ENCODE measurements around the gene TENM4. TPM values are rescaled to one million over a fixed set of nuclear protein-coding genes. Genes with fewer than 3 reads are reported as not detected.

Gene TENM4
- total and polyA plus RNA-seq, 10 of the 15 experiments (the other 5 are each of a cell fraction or from before 2014, with no cell fraction given): 0.03 to 0.12 (median 0.06) TPM; not detected in 7

GRCh38 chr11:78642979-78643675, 797.7 kb downstream of the TENM4 start:
- CTCF ChIA-PET: interaction anchor here (6.9 to 7.5 kb wide), 2 partner anchors 73 to 456 kb away, joined by 110 to 172 read pairs; no protein-coding TSS in a partner anchor

GRCh38 chr11:78641541-78641940, 799.3 kb downstream of the TENM4 start:
- ChIA-PET CTCF (interaction anchor here (2.5 to 7.5 kb wide), 2 partner anchors 74 kb away, joined by 10 to 172 read pairs; no protein-coding TSS in a partner anchor), POLR2A (no interaction called here), SMC1A (ENCODE audit: uncharacterized antibody, unreplicated experiment) (no interaction called here), RAD21 (ENCODE audit: unreplicated experiment) (interaction anchor here (1.4 kb wide), 1 partner anchor 413 kb away, joined by 3 read pairs; no protein-coding TSS in a partner anchor)
- WGBS (ENCODE audit: insufficient coverage, insufficient replicate concordance, low lambda C conversion rate, missing lambda C conversion rate): 0% methylated on average over 1 of the region's 1 CpG
- no peak overlapping the region for H3K27ac ChIP-seq (ENCODE audit: control insufficient read depth, insufficient read depth)
- H3K27me3 ChIP-seq (replicated peaks in 1 of 2; ENCODE audit: control insufficient read depth in 2 of 2, insufficient read depth in 2 of 2, low read length in 1 of 2): peaks cover 0 to 6% of the 10 kb centered on the region in 2 experiments; a peak in 2 of 4 replicates
- BruUV-seq (replicated peaks): no TSS peak
- H3K4me2 ChIP-seq (ENCODE audit: control insufficient read depth, insufficient read depth): no peak overlapping the region
- H3K79me2 ChIP-seq (ENCODE audit: control insufficient read depth, insufficient read depth, low read length): no peaks in the 10 kb centered on the region
- H4K20me1 ChIP-seq (ENCODE audit: control insufficient read depth, insufficient read depth): no peaks in the 10 kb centered on the region
- intact Hi-C loops (cut with micrococcal nuclease; ENCODE audit: unreplicated experiment): no loop called here
- no peak overlapping the region for H3K9ac ChIP-seq (ENCODE audit: control insufficient read depth, insufficient read depth, low read length)
- H3K4me3 ChIP-seq: no peak overlapping the region
- TF ChIP-seq SIX5 (IDR thresholded peaks at IDR 0.05; ENCODE audit: low read depth, low read length, severe bottlenecking): no peak
- DNase-seq (ENCODE audit: low read depth, low spot score) (no peak), FAIRE-seq (no peak), ATAC-seq (no peak)
- H3K4me1 ChIP-seq (ENCODE audit: control insufficient read depth, insufficient read depth, low read length): no peaks in the 10 kb centered on the region
- no peak overlapping the region for H2AFZ ChIP-seq (ENCODE audit: control insufficient read depth, low read depth, low read length)
- in situ Hi-C loops (cut with MboI): loop anchor here (10.0 to 25.0 kb wide), 2 partner anchors 433 to 846 kb away; no protein-coding TSS in a partner anchor
- no peaks in the 10 kb centered on the region for H3K36me3 ChIP-seq (ENCODE audit: control insufficient read depth in 2 of 2, insufficient read depth in 2 of 2, low read length in 1 of 2)
- no peaks in the 10 kb centered on the region for H3K9me3 ChIP-seq (replicated peaks; ENCODE audit: control insufficient read depth, insufficient read depth, low read length)

More at GRCh38 chr11:78642979-78643675, 797.7 kb downstream of the TENM4 start:
- Histone ChIP-seq H2AFZ (ENCODE audit: control insufficient read depth, low read depth, low read length) (no peak overlapping the region), H3K36me3 (ENCODE audit: control insufficient read depth in 2 of 2, insufficient read depth in 2 of 2, low read length in 1 of 2) (no peaks in the 10 kb centered on the region), H4K20me1 (ENCODE audit: control insufficient read depth, insufficient read depth) (no peaks in the 10 kb centered on the region), H3K9me3 (replicated peaks; ENCODE audit: control insufficient read depth, insufficient read depth, low read length) (no peaks in the 10 kb centered on the region), H3K27me3 (replicated peaks in 1 of 2; ENCODE audit: control insufficient read depth in 2 of 2, insufficient read depth in 2 of 2, low read length in 1 of 2) (peaks cover 0 to 6% of the 10 kb centered on the region in 2 experiments; a peak in 2 of 4 replicates), H3K79me2 (ENCODE audit: control insufficient read depth, insufficient read depth, low read length) (no peaks in the 10 kb centered on the region), H3K27ac (ENCODE audit: control insufficient read depth, insufficient read depth) (no peak overlapping the region), H3K4me1 (ENCODE audit: control insufficient read depth, insufficient read depth, low read length) (no peaks in the 10 kb centered on the region), H3K9ac (ENCODE audit: control insufficient read depth, insufficient read depth, low read length) (no peak overlapping the region), H3K4me3 (no peak overlapping the region), H3K4me2 (ENCODE audit: control insufficient read depth, insufficient read depth) (no peak overlapping the region)
- 28% methylated on average over 5 of the region's 5 CpGs for WGBS (ENCODE audit: insufficient coverage, insufficient replicate concordance, low lambda C conversion rate, missing lambda C conversion rate)
- ATAC-seq (no peak), DNase-seq (ENCODE audit: low read depth, low spot score) (no peak), FAIRE-seq (no peak)
- ChIA-PET SMC1A (ENCODE audit: uncharacterized antibody, unreplicated experiment) (no interaction called here), RAD21 (ENCODE audit: unreplicated experiment) (interaction anchor here (1.0 kb wide), 1 partner anchor 73 kb away, joined by 3 read pairs; no protein-coding TSS in a partner anchor), POLR2A (no interaction called here)
- no TSS peak for BruUV-seq (replicated peaks)
- TF ChIP-seq JUND (IDR thresholded peaks at IDR 0.05; ENCODE audit: low read depth, low read length) (no peak), POU2F2 (IDR thresholded peaks at IDR 0.05; ENCODE audit: borderline replicate concordance, low read depth, low read length) (no peak)
- intact Hi-C loops (cut with micrococcal nuclease; ENCODE audit: unreplicated experiment) (no loop called here), in situ Hi-C loops (cut with MboI) (loop anchor here (10.0 to 25.0 kb wide), 2 partner anchors 432 to 844 kb away; no protein-coding TSS in a partner anchor)
